ENCODE data around the gene AUTS2.

Gene AUTS2

GRCh38 chr7:70044981-70045380, 446.7 kb downstream of the AUTS2 start:
- DNase-seq = no peak

GRCh38 chr7:70047384-70047783, 449.1 kb downstream of the AUTS2 start:
- DNase-seq = no peak

- DNase-seq = no peak
Measured at GRCh38 chr7:70047891-70048448, 449.7 kb downstream of the AUTS2 start.

GRCh38 chr7:70051726-70052125, 453.5 kb downstream of the AUTS2 start:
- no peak for DNase-seq

GRCh38 chr7:70052691-70053090, 454.4 kb downstream of the AUTS2 start:
- DNase-seq = no peak

- DNase-seq = no peak
Measured at GRCh38 chr7:70053421-70053820, 455.1 kb downstream of the AUTS2 start.

- no peak for DNase-seq
Measured at GRCh38 chr7:70053989-70054388, 455.7 kb downstream of the AUTS2 start.

GRCh38 chr7:70056363-70056762, 458.1 kb downstream of the AUTS2 start:
- DNase-seq = no peak

- DNase-seq = no peak
Measured at GRCh38 chr7:70060298-70061068, 462.2 kb downstream of the AUTS2 start.

GRCh38 chr7:70063371-70063770, 465.1 kb downstream of the AUTS2 start:
- no peak for DNase-seq

- no peak for DNase-seq
Measured at GRCh38 chr7:70063927-70064326, 465.7 kb downstream of the AUTS2 start.

- no peak for DNase-seq
Measured at GRCh38 chr7:70066844-70067243, 468.6 kb downstream of the AUTS2 start.

GRCh38 chr7:70068531-70068930, 470.3 kb downstream of the AUTS2 start:
- DNase-seq = no peak

- DNase-seq = no peak
Measured at GRCh38 chr7:70069977-70070376, 471.7 kb downstream of the AUTS2 start.

GRCh38 chr7:70071766-70072165, 473.5 kb downstream of the AUTS2 start:
- DNase-seq = peak; percentile 41

- peak; percentile 65 for DNase-seq
Measured at GRCh38 chr7:70072220-70072619, 473.9 kb downstream of the AUTS2 start.

- no peak for DNase-seq
Measured at GRCh38 chr7:70076325-70076724, 478.1 kb downstream of the AUTS2 start.

GRCh38 chr7:70082099-70082611, 483.9 kb downstream of the AUTS2 start:
- DNase-seq = no peak

- peak; percentile 36 for DNase-seq
Measured at GRCh38 chr7:70091362-70091761, 493.1 kb downstream of the AUTS2 start.

GRCh38 chr7:70092314-70093204, 494.3 kb downstream of the AUTS2 start:
- DNase-seq = peak; percentile 100

- DNase-seq = peak; percentile 83
Measured at GRCh38 chr7:70093205-70093904, 495.1 kb downstream of the AUTS2 start.

GRCh38 chr7:70094831-70095230, 496.6 kb downstream of the AUTS2 start:
- no peak for DNase-seq

GRCh38 chr7:70097645-70098044, 499.4 kb downstream of the AUTS2 start:
- no peak for DNase-seq

Data from NCI-H1092 treated with DMSO at 0.1 percent for 48 hours (cell line).